ENCODE measurements around the gene RAP1GAP. TPM values are rescaled to one million over a fixed set of nuclear protein-coding genes. Genes with fewer than 3 reads are reported as not detected.
A peak's percentile ranks its signal among the peaks of the same experiment; 100 is the strongest.

The RAP1GAP gene
- total and polyA plus RNA-seq, 9 of the 15 experiments (the other 6 are each of a cell fraction or from before 2014, with no cell fraction given): 0.29 to 30.2 (median 19.2) TPM

GRCh38 chr1:21641537-21641936, 27.6 kb downstream of the RAP1GAP start (continued):
- TF ChIP-seq ADNP (tag; IDR thresholded peaks at IDR 0.05) (peak; percentile 80), ZFP36 (IDR thresholded peaks at IDR 0.05; ENCODE audit: low read depth, low read length, partially characterized antibody) (peak; percentile 93), ZNF12 (CRISPR knock-in tag; IDR thresholded peaks at IDR 0.05) (no peak), FOXP4 (CRISPR knock-in tag; IDR thresholded peaks at IDR 0.05; ENCODE audit: borderline replicate concordance) (no peak), NCOA1 (IDR thresholded peaks at IDR 0.05; ENCODE audit: low read depth) (no peak), DACH1 (IDR thresholded peaks at IDR 0.05; ENCODE audit: partially characterized antibody) (peak; percentile 82), HDAC2 (IDR thresholded peaks at IDR 0.05) (peak; percentile 74; the same call in 1 of the 2 replicates), FOXM1 (IDR thresholded peaks at IDR 0.05; ENCODE audit: low read depth) (no peak), FOXM1 (CRISPR knock-in tag; IDR thresholded peaks at IDR 0.05; ENCODE audit: low read depth) (no peak), E2F4 (CRISPR knock-in tag; IDR thresholded peaks at IDR 0.05; ENCODE audit: low read depth) (no peak), MBD1 (CRISPR knock-in tag; IDR thresholded peaks at IDR 0.05) (no peak), CXXC5 (CRISPR knock-in tag; IDR thresholded peaks at IDR 0.05) (no peak), DNMT1 (IDR thresholded peaks at IDR 0.05) (no peak), ZNF408 (CRISPR knock-in tag; IDR thresholded peaks at IDR 0.05; ENCODE audit: low read depth) (no peak)

All from K562 (cell line).